Stomach (tissue), 9 donors: ENCODE results near the gene MYH11. TPM values are rescaled to one million over a fixed set of nuclear protein-coding genes. Genes with fewer than 3 reads are reported as not detected.

Experiments
- DNase-seq, 2 donors: peaks; one replicate each; pipeline versions ENCODE4 v3.0.0 to v3.0.0-alpha.2; 2013 to 2019
- H3K27ac ChIP-seq, 5 donors: fragments of 200-600 bp in 4 of 5; sonication (generic) in 4 of 5; one replicate each; pipeline ENCODE4 v1.5.1; 2013 to 2019; ENCODE audit warnings: mild to moderate bottlenecking in 1 of 5, moderate library complexity in 1 of 5
- H3K27me3 ChIP-seq, 3 donors: fragments of 200-600 bp; sonication (generic); one replicate each; pipeline ENCODE4 v1.5.1; 2017 to 2019; ENCODE audit warnings: mixed run types in 1 of 3
- H3K36me3 ChIP-seq, 4 donors: fragments of 200-600 bp; sonication (generic); 1 replicate in 3 of 4; 2 replicates in 1 of 4; pipeline ENCODE4 v1.5.1; 2016 to 2019
- H3K4me1 ChIP-seq, 4 donors: fragments of 200-600 bp; sonication (generic); one replicate each; pipeline ENCODE4 v1.5.1; 2016 to 2019
- H3K4me3 ChIP-seq, 4 donors: fragments of 200-600 bp; sonication (generic) in 3 of 4; one replicate each; pipeline ENCODE4 v1.5.1; 2016 to 2019; ENCODE audit warnings: mild to moderate bottlenecking in 1 of 4
- H3K9me3 ChIP-seq, 4 donors: fragments of 200-600 bp; sonication (generic); one replicate each; pipeline ENCODE4 v1.5.1; 2016 to 2019
- CTCF ChIP-seq, 7 experiments: fragments of 450-650 bp in 4 of 7; fragments of 200-600 bp in 3 of 7; sonication (generic) in 3 of 7; IDR thresholded peaks; one replicate each; pipeline ENCODE4 v1.5.1; 2016 to 2019; ENCODE audit warnings: antibody characterized with exemption in 7 of 7, control low read depth in 2 of 7, mild to moderate bottlenecking in 1 of 7
- EP300 ChIP-seq: sonication (generic); formaldehyde crosslinking; IDR thresholded peaks from one replicate; pipeline ENCODE4 v1.6.1; 2017; ENCODE audit warnings: antibody characterized with exemption
- POLR2A ChIP-seq, 4 donors: fragments of 450-650 bp; IDR thresholded peaks; one replicate each; pipeline ENCODE4 v1.6.1; 2016; ENCODE audit warnings: antibody characterized with exemption in 4 of 4, control low read depth in 2 of 4, mild to moderate bottlenecking in 1 of 4, moderate library complexity in 1 of 4
- POLR2AphosphoS5 ChIP-seq, 3 donors: sonication (generic); formaldehyde crosslinking; IDR thresholded peaks; one replicate each; pipeline ENCODE4 v1.6.1; 2016; ENCODE audit warnings: antibody characterized with exemption in 3 of 3
- WGBS, 5 donors: extraction: QIAGEN DNeasy Blood & Tissue Kit in 3 of 5; methylation state at CpG; one replicate each; pipeline versions ENCODE4 v1.1.5 to v1.1.7; 2013 to 2018; 5-methylcytosine and 5-hydroxymethylcytosine counted together
- intact Hi-C: fragments of 100-400 bp; cut with DNase I; formaldehyde crosslinking; loops from one replicate; pipeline ENCODE4 v1.15.1; 2023; ENCODE audit warnings: low total_unique reads
- polyA plus RNA-seq, 3 donors: library from polyadenylated mRNA; stranded (reverse); fragments of 200-250 nt; gene quantifications; one replicate each; pipeline ENCODE4 v1.2.3, GENCODE V29; 2013
- total RNA-seq, 5 donors: library from RNA; depleted of rRNA; stranded (reverse); fragments of >200 nt; gene quantifications; one replicate each; pipeline versions ENCODE4 v1.1.0 to v1.2.3, GENCODE V29; 2014 to 2016
- donor health status: healthy with polysubstance abuse.
- donor health status: Bipolar disorder and iron deficiency.
- donor health status: healthy.

Gene MYH11
- total and polyA plus RNA-seq, 8 donors, result 33.8 to 3,048 (median 865) TPM

- no peak for TF ChIP-seq EP300
- no peak for TF ChIP-seq POLR2A (IDR thresholded peaks at IDR 0.05)
- TF ChIP-seq POLR2AphosphoS5 (IDR thresholded peaks at IDR 0.05), result no peak
- H3K4me3 ChIP-seq, result peak overlapping the region in 1 of 4 donors; percentile 4
- no peak for DNase-seq
- no peaks in the 10 kb centered on the region for H3K27me3 ChIP-seq
- H3K36me3 ChIP-seq, result peaks cover 0 to 20% (median 0%) of the 10 kb centered on the region in 4 donors
- peak overlapping the region in 4 of 5 donors; percentile 53 to 86 (median 64) for H3K27ac ChIP-seq
- WGBS, 5 donors, result 77 to 93% (median 84%) methylated on average over 6 of the region's 6 CpGs
- peaks cover 0 to 31% (median 11%) of the 10 kb centered on the region in 4 donors for H3K4me1 ChIP-seq
- H3K9me3 ChIP-seq, result no peaks in the 10 kb centered on the region
- intact Hi-C loops, result no loop called here
Measured at GRCh38 chr16:15836074-15836473, 20.8 kb downstream of the MYH11 start.

GRCh38 chr16:15835136-15835878 is 21.5 kb downstream of the MYH11 start:
- peak overlapping the region in 4 of 5 donors; percentile 53 to 86 (median 69) for H3K27ac ChIP-seq
- intact Hi-C loops, result no loop called here
- no peaks in the 10 kb centered on the region for H3K27me3 ChIP-seq
- peaks cover 0 to 36% (median 13%) of the 10 kb centered on the region in 4 donors for H3K4me1 ChIP-seq
- WGBS, 5 donors, result 51 to 56% (median 52%) methylated on average over 2 of the region's 2 CpGs
- TF ChIP-seq CTCF (IDR thresholded peaks at IDR 0.05) (no peak), EP300 (no peak), POLR2A (IDR thresholded peaks at IDR 0.05) (no peak), POLR2AphosphoS5 (IDR thresholded peaks at IDR 0.05) (no peak)
- no peak for DNase-seq
- H3K9me3 ChIP-seq, result no peaks in the 10 kb centered on the region
- H3K36me3 ChIP-seq, result peaks cover 0 to 20% (median 0%) of the 10 kb centered on the region in 4 donors
- H3K4me3 ChIP-seq, result peak overlapping the region in 1 of 4 donors; percentile 4

- H3K27ac ChIP-seq, result peak overlapping the region in 4 of 5 donors; percentile 46 to 86 (median 76)
- TF ChIP-seq POLR2AphosphoS5 (IDR thresholded peaks at IDR 0.05) (no peak), CTCF (IDR thresholded peaks at IDR 0.05) (no peak), EP300 (no peak), POLR2A (IDR thresholded peaks at IDR 0.05) (no peak)
- WGBS, 5 donors, result 61 to 91% (median 77%) methylated on average over 4 of the region's 4 CpGs
- H3K4me3 ChIP-seq, result no peak overlapping the region
- peaks cover 0 to 39% (median 18%) of the 10 kb centered on the region in 4 donors for H3K4me1 ChIP-seq
- no peak for DNase-seq
- peaks cover 0 to 20% (median 0%) of the 10 kb centered on the region in 4 donors for H3K36me3 ChIP-seq
- no peaks in the 10 kb centered on the region for H3K9me3 ChIP-seq
- H3K27me3 ChIP-seq, result no peaks in the 10 kb centered on the region
- intact Hi-C loops, result no loop called here
Measured at GRCh38 chr16:15834502-15834901, 22.3 kb downstream of the MYH11 start.

- intact Hi-C loops, result no loop called here
- no peaks in the 10 kb centered on the region for H3K27me3 ChIP-seq
- H3K36me3 ChIP-seq, result peaks cover 0 to 20% (median 0%) of the 10 kb centered on the region in 4 donors
- peaks cover 0 to 47% (median 19%) of the 10 kb centered on the region in 4 donors for H3K4me1 ChIP-seq
- 57 to 77% (median 61%) methylated on average over 9 of the region's 9 CpGs for WGBS, 5 donors
- H3K9me3 ChIP-seq, result no peaks in the 10 kb centered on the region
- TF ChIP-seq POLR2AphosphoS5 (IDR thresholded peaks at IDR 0.05), result no peak
- no peak overlapping the region for H3K4me3 ChIP-seq
- H3K27ac ChIP-seq, result peak overlapping the region in 4 of 5 donors; percentile 46 to 86 (median 76)
- no peak for DNase-seq
Measured at GRCh38 chr16:15833541-15833940, 23.3 kb downstream of the MYH11 start.

GRCh38 chr16:15832241-15832640 is 24.6 kb downstream of the MYH11 start:
- no peaks in the 10 kb centered on the region for H3K9me3 ChIP-seq
- H3K27me3 ChIP-seq, result no peaks in the 10 kb centered on the region
- H3K4me3 ChIP-seq, result no peak overlapping the region
- no peak for DNase-seq
- peaks cover 0 to 54% (median 21%) of the 10 kb centered on the region in 4 donors for H3K4me1 ChIP-seq
- peak overlapping the region in 4 of 5 donors; percentile 32 to 86 (median 76) for H3K27ac ChIP-seq
- H3K36me3 ChIP-seq, result peaks cover 0 to 7% (median 0%) of the 10 kb centered on the region in 4 donors
- intact Hi-C loops, result no loop called here
- 74 to 92% (median 86%) methylated on average over 6 of the region's 6 CpGs for WGBS, 5 donors
- TF ChIP-seq EP300, result no peak
- no peak for TF ChIP-seq POLR2A (IDR thresholded peaks at IDR 0.05)
- no peak for TF ChIP-seq POLR2AphosphoS5 (IDR thresholded peaks at IDR 0.05)
- no peak for TF ChIP-seq CTCF (IDR thresholded peaks at IDR 0.05)
